ENCODE data around the gene CPEB2. TPM values are rescaled to one million over a fixed set of nuclear protein-coding genes. Genes with fewer than 3 reads are reported as not detected.

Gene CPEB2
- total RNA-seq, 1 donor, result 38.9 TPM

- TF ChIP-seq CTCF (IDR thresholded peaks at IDR 0.05; ENCODE audit: insufficient read depth, low read depth, low read length), result no peak
- DNase-seq (ENCODE audit: low read depth), result no peak
- H3K4me3 ChIP-seq (ENCODE audit: low read depth, low read length), result peak overlapping the region; percentile 88
These were observed 4.9 kb downstream of the CPEB2 start for GRCh38 chr4:15007201-15007600.

GRCh38 chr4:15010038-15010585 is 7.8 kb downstream of the CPEB2 start:
- TF ChIP-seq CTCF (IDR thresholded peaks at IDR 0.05; ENCODE audit: insufficient read depth, low read depth, low read length), result no peak
- no peak for DNase-seq (ENCODE audit: low read depth)
- H3K4me3 ChIP-seq (ENCODE audit: low read depth, low read length), result no peak overlapping the region

- TF ChIP-seq CTCF (IDR thresholded peaks at IDR 0.05; ENCODE audit: insufficient read depth, low read depth, low read length), result no peak
- no peak overlapping the region for H3K4me3 ChIP-seq (ENCODE audit: low read depth, low read length)
- no peak for DNase-seq (ENCODE audit: low read depth)
These were observed 8.9 kb downstream of the CPEB2 start for GRCh38 chr4:15011166-15011565.

- no peak overlapping the region for H3K4me3 ChIP-seq (ENCODE audit: low read depth, low read length)
- DNase-seq (ENCODE audit: low read depth), result no peak
- no peak for TF ChIP-seq CTCF (IDR thresholded peaks at IDR 0.05; ENCODE audit: insufficient read depth, low read depth, low read length)
These were observed 9.9 kb downstream of the CPEB2 start for GRCh38 chr4:15012017-15012788.

- peak; percentile 43 for DNase-seq (ENCODE audit: low read depth)
- no peak for TF ChIP-seq CTCF (IDR thresholded peaks at IDR 0.05; ENCODE audit: insufficient read depth, low read depth, low read length)
- H3K4me3 ChIP-seq (ENCODE audit: low read depth, low read length), result no peak overlapping the region
These were observed 11.3 kb downstream of the CPEB2 start for GRCh38 chr4:15013585-15013984.

DNA sequence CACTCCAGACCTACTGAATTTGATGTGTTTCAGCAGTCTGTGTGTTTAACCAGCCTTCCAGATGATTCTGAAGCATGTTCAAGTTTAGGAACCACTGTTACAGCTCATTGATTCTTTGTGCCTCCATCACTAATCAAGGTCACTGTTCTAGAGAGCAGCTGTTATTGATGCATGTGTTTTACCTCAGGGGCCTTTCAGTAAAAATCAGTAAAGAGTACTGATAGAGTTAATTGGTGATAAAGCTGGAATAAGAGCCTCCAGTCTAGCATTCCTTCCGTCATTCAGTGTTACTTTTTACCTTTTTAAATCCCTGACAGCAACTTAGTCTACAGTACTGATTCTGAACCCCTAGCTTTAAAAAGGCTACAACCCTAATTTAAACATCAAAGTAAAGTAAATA is 12.9 kb downstream of the CPEB2 start:
- no peak overlapping the region for H3K4me3 ChIP-seq (ENCODE audit: low read depth, low read length)
- DNase-seq (ENCODE audit: low read depth), result no peak
- no peak for TF ChIP-seq CTCF (IDR thresholded peaks at IDR 0.05; ENCODE audit: insufficient read depth, low read depth, low read length)

Measured in fibroblast of villous mesenchyme (primary cell).